Large intestine (tissue), 3 donors: ENCODE measurements around the gene NMNAT2. TPM values are rescaled to one million over a fixed set of nuclear protein-coding genes. Genes with fewer than 3 reads are reported as not detected.

Source experiments
- DNase-seq, 2 donors: peaks; one replicate each; pipeline versions ENCODE4 v3.0.0 to v3.0.0-alpha.2; 2013
- H3K27ac ChIP-seq: one replicate; pipeline ENCODE4 v1.5.1; 2013; ENCODE audit warnings: low read length
- H3K27me3 ChIP-seq: 2 replicates; pipeline ENCODE4 v1.6.1; 2013; ENCODE audit warnings: low read length; ENCODE audit not compliant: control insufficient read depth, insufficient read depth
- H3K36me3 ChIP-seq: 2 replicates; pipeline ENCODE4 v1.6.1; 2013; ENCODE audit warnings: low read length; ENCODE audit not compliant: control insufficient read depth, insufficient read depth
- H3K4me1 ChIP-seq: one replicate; pipeline ENCODE4 v1.6.1; 2013; ENCODE audit warnings: low read length; ENCODE audit not compliant: control insufficient read depth, insufficient read depth
- H3K4me3 ChIP-seq: one replicate; pipeline ENCODE4 v1.5.1; 2013; ENCODE audit warnings: low read length
- H3K9me3 ChIP-seq: one replicate; pipeline ENCODE4 v1.6.1; 2013; ENCODE audit warnings: mild to moderate bottlenecking, low read depth, low read length, moderate library complexity; ENCODE audit not compliant: control insufficient read depth
- WGBS: methylation state at CpG from one replicate; pipeline ENCODE4 v1.1.5; 2013; ENCODE audit warnings: low lambda C conversion rate; ENCODE audit not compliant: insufficient coverage; 5-methylcytosine and 5-hydroxymethylcytosine counted together
- polyA plus RNA-seq: library from polyadenylated mRNA; unstranded; fragments of 120-200 nt; gene quantifications from one replicate; pipeline ENCODE4 v1.2.1, GENCODE V29; 2013

The NMNAT2 gene
- polyA plus RNA-seq, 1 donor = 3.3 TPM

DNA sequence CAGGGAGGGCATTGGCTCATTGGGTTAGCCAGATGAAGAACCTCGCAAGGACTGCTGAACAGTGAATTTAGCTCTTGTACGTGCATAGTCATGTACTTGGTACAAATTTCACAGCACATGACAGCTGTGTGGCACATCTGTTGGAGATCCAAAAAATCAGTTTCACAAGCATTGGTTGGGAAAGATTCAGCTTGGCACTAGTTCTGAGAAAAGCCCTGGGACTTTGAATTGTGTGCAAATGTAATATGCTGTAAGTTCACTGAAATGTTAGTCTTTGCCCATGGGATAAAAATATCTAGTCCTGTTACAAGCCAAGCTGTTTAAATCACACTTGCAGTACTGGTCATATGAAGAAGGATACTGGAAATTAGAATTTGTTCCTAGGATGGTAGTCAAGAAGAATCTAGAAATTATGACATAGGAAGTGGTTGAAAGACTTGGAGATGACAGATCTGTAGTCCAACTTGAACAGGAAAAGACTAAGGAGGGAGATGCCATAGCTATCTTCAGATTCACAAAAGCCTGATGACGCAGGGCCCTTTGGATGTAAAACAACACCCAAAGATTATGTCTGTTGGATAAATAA, 212.9 kb downstream of the NMNAT2 start:
- no CpG with 5 or more reads among the region's 3 CpGs for WGBS
- DNase-seq = no peak
- Histone ChIP-seq H3K4me1 (no peaks in the 10 kb centered on the region), H3K36me3 (peaks cover 11% of the 10 kb centered on the region), H3K9me3 (no peaks in the 10 kb centered on the region), H3K27me3 (no peaks in the 10 kb centered on the region), H3K4me3 (no peak overlapping the region), H3K27ac (no peak overlapping the region)

GRCh38 chr1:183203094-183203493, 215.1 kb downstream of the NMNAT2 start:
- WGBS = no CpG with 5 or more reads among the region's 3 CpGs
- Histone ChIP-seq H3K4me1 (peaks cover 4% of the 10 kb centered on the region), H3K27ac (no peak overlapping the region), H3K36me3 (peaks cover 4% of the 10 kb centered on the region), H3K27me3 (no peaks in the 10 kb centered on the region), H3K9me3 (no peaks in the 10 kb centered on the region), H3K4me3 (no peak overlapping the region)
- no peak for DNase-seq

- Histone ChIP-seq H3K4me3 (no peak overlapping the region), H3K4me1 (peaks cover 16% of the 10 kb centered on the region), H3K36me3 (no peaks in the 10 kb centered on the region), H3K27me3 (no peaks in the 10 kb centered on the region), H3K9me3 (no peaks in the 10 kb centered on the region), H3K27ac (no peak overlapping the region)
- no peak for DNase-seq
- 100% methylated on average over 1 of the region's 9 CpGs for WGBS
Measured at GRCh38 chr1:183200451-183200850, 217.7 kb downstream of the NMNAT2 start.

DNA sequence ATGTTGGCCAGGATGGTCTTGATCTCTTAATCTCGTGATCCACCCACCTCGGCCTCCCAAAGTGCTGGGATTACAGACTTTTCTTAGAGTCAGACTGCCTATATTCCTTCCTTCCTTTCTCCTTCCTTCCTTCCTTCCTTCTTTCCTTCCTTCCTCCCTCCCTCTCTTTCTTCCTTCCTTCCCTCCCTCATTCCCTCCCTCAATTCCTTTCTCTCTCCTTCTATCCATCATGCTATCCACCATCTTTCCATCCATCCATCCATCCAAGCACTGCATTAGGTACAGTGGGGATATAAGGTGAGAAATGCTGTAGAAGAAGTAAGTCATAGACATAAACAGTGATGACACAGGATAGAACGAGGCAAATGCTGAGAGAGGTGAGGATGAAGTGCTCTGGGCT, 218.9 kb downstream of the NMNAT2 start:
- no peaks in the 10 kb centered on the region for H3K36me3 ChIP-seq
- no peak overlapping the region for H3K4me3 ChIP-seq
- H3K4me1 ChIP-seq = peaks cover 25% of the 10 kb centered on the region
- DNase-seq = no peak
- H3K27ac ChIP-seq = peak overlapping the region; percentile 74
- H3K27me3 ChIP-seq = no peaks in the 10 kb centered on the region
- H3K9me3 ChIP-seq = no peaks in the 10 kb centered on the region
- no CpG with 5 or more reads among the region's 3 CpGs for WGBS

DNA sequence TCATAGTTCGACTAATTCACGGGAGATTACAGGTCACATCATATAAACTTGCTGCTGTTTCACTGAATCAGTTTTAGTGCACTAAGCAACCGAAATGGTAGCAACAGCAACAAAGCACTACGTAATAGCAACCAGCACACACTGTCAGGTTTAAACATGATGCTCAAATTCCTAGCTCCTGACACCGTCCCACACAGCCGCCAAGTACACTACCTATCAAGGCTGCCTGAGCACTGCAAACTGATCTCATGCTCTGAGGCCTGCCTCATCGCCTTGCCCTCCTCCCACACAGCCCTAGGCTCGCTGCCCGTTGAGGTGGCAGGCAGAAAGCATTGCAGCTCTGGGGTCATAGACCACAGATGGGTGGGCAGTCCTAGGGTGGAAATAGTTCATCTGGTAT, 219.7 kb downstream of the NMNAT2 start:
- H3K9me3 ChIP-seq = no peaks in the 10 kb centered on the region
- peak overlapping the region; percentile 74 for H3K27ac ChIP-seq
- H3K36me3 ChIP-seq = no peaks in the 10 kb centered on the region
- peak; percentile 81 to 89 for DNase-seq
- no peaks in the 10 kb centered on the region for H3K27me3 ChIP-seq
- no peak overlapping the region for H3K4me3 ChIP-seq
- WGBS = 40% methylated on average over 1 of the region's 9 CpGs
- H3K4me1 ChIP-seq = peaks cover 25% of the 10 kb centered on the region

Other genes with a start within 250 kb of the NMNAT2 start
- gene LAMC2, start 232.1 kb downstream of the NMNAT2 start, polyA plus RNA-seq = 33.4 TPM
- gene SMG7, start 54.1 kb upstream of the NMNAT2 start, polyA plus RNA-seq = 48.0 TPM
- 3.7 TPM for gene NCF2, start 172.1 kb upstream of the NMNAT2 start, polyA plus RNA-seq
- 163 TPM for gene ARPC5, start 217.4 kb upstream of the NMNAT2 start, polyA plus RNA-seq
- gene APOBEC4, start 234.9 kb upstream of the NMNAT2 start, polyA plus RNA-seq = 0.09 TPM